H9 (cell line): ENCODE data around the gene TCERG1L. TPM values are rescaled to one million over a fixed set of nuclear protein-coding genes. Genes with fewer than 3 reads are reported as not detected.

Experiments
- DNase-seq: peaks from one replicate; pipeline ENCODE4 v3.0.0-alpha.2; 2017
- H2AFZ ChIP-seq: one replicate; pipeline ENCODE4 v1.6.1; 2013; ENCODE audit warnings: mild to moderate bottlenecking, low read length, control low read depth, moderate library complexity
- H2AK5ac ChIP-seq: 2 replicates; pipeline ENCODE4 v1.6.1; 2013; ENCODE audit warnings: low read length, control low read depth, mixed read lengths; ENCODE audit not compliant: insufficient read length
- H2BK120ac ChIP-seq: one replicate; pipeline ENCODE4 v1.6.1; 2013; ENCODE audit warnings: low read depth, mild to moderate bottlenecking, low read length, control low read depth, inconsistent platforms; ENCODE audit not compliant: poor library complexity, severe bottlenecking
- H2BK12ac ChIP-seq: 2 replicates; pipeline ENCODE4 v1.6.1; 2013; ENCODE audit warnings: low read length, control low read depth, mixed read lengths, low read depth; ENCODE audit not compliant: insufficient read length
- H2BK15ac ChIP-seq: 2 replicates; pipeline ENCODE4 v1.6.1; 2013; ENCODE audit warnings: low read depth, low read length, control low read depth
- H2BK20ac ChIP-seq: one replicate; pipeline ENCODE4 v1.6.1; 2013; ENCODE audit warnings: low read depth, mild to moderate bottlenecking, low read length, control low read depth, inconsistent platforms; ENCODE audit not compliant: poor library complexity, severe bottlenecking
- H2BK5ac ChIP-seq: 2 replicates; pipeline ENCODE4 v1.6.1; 2013; ENCODE audit warnings: low read length, control low read depth, mixed read lengths; ENCODE audit not compliant: insufficient read length
- H3K14ac ChIP-seq: 2 replicates; pipeline ENCODE4 v1.6.1; 2013; ENCODE audit warnings: low read length, control low read depth; ENCODE audit not compliant: insufficient read depth
- H3K18ac ChIP-seq: 2 replicates; pipeline ENCODE4 v1.6.1; 2013; ENCODE audit warnings: low read depth, mild to moderate bottlenecking, mixed read lengths, low read length, control low read depth; ENCODE audit not compliant: insufficient read length
- H3K23ac ChIP-seq: 2 replicates; pipeline ENCODE4 v1.6.1; 2013; ENCODE audit warnings: low read length, control low read depth, mixed read lengths, low read depth; ENCODE audit not compliant: insufficient read length
- H3K23me2 ChIP-seq: 2 replicates; pipeline ENCODE4 v1.6.1; 2013; ENCODE audit warnings: low read depth, mild to moderate bottlenecking, mixed read lengths, low read length, control low read depth; ENCODE audit not compliant: insufficient read length, poor library complexity, severe bottlenecking
- H3K27ac ChIP-seq: 2 replicates; pipeline ENCODE4 v1.5.1; 2013; ENCODE audit warnings: low read length, control low read depth, mixed read lengths, low read depth; ENCODE audit not compliant: insufficient read length
- H3K27me3 ChIP-seq: 2 replicates; pipeline ENCODE4 v1.6.1; 2013; ENCODE audit warnings: low read length, control low read depth, inconsistent platforms; ENCODE audit not compliant: insufficient read depth
- H3K4ac ChIP-seq: 2 replicates; pipeline ENCODE4 v1.6.1; 2013; ENCODE audit warnings: low read depth, mild to moderate bottlenecking, control low read depth, inconsistent platforms, low read length, moderate library complexity
- H3K4me1 ChIP-seq: 2 replicates; pipeline ENCODE4 v1.6.1; 2013; ENCODE audit warnings: low read length, control low read depth, inconsistent platforms; ENCODE audit not compliant: insufficient read depth
- H3K4me2 ChIP-seq: 2 replicates; pipeline ENCODE4 v1.6.1; 2013; ENCODE audit warnings: low read length, control low read depth, mixed read lengths; ENCODE audit not compliant: insufficient read length, insufficient read depth
- H3K56ac ChIP-seq: 2 replicates; pipeline ENCODE4 v1.6.1; 2013; ENCODE audit warnings: low read depth, mild to moderate bottlenecking, mixed read lengths, low read length, control low read depth; ENCODE audit not compliant: insufficient read length
- H3K79me1 ChIP-seq: 2 replicates; pipeline ENCODE4 v1.6.1; 2013; ENCODE audit warnings: low read depth, mild to moderate bottlenecking, moderate library complexity, low read length, control low read depth, inconsistent platforms; ENCODE audit not compliant: insufficient read depth, poor library complexity, severe bottlenecking
- H3K79me2 ChIP-seq: 2 replicates; pipeline ENCODE4 v1.6.1; 2013; ENCODE audit warnings: low read length, control low read depth, inconsistent platforms; ENCODE audit not compliant: insufficient read depth
- H3K9ac ChIP-seq: 2 replicates; pipeline ENCODE4 v1.6.1; 2013; ENCODE audit warnings: low read length, control low read depth, mixed read lengths; ENCODE audit not compliant: insufficient read length; ENCODE audit errors: extremely low read depth
- H3K9me3 ChIP-seq: one replicate; pipeline ENCODE4 v1.6.1; 2013; ENCODE audit warnings: low read depth, low read length, inconsistent platforms; ENCODE audit not compliant: control insufficient read depth
- H3T11ph ChIP-seq: one replicate; pipeline ENCODE4 v1.6.1; 2013; ENCODE audit warnings: mild to moderate bottlenecking, low read length, control low read depth, inconsistent platforms
- H4K20me1 ChIP-seq: one replicate; pipeline ENCODE4 v1.6.1; 2013; ENCODE audit not compliant: control insufficient read depth, insufficient read length, insufficient read depth
- H4K5ac ChIP-seq: 2 replicates; pipeline ENCODE4 v1.6.1; 2013; ENCODE audit warnings: low read depth, mild to moderate bottlenecking, mixed read lengths, low read length, control low read depth; ENCODE audit not compliant: insufficient read length
- H4K8ac ChIP-seq: replicated peaks from 2 replicates; pipeline ENCODE4 v1.6.1; 2013; ENCODE audit warnings: low read length, control low read depth, mixed read lengths, low read depth; ENCODE audit not compliant: insufficient read length
- H4K91ac ChIP-seq: 2 replicates; pipeline ENCODE4 v1.6.1; 2013; ENCODE audit warnings: low read depth, mild to moderate bottlenecking, moderate library complexity, mixed read lengths, low read length, control low read depth; ENCODE audit not compliant: insufficient read length
- H3K27ac Mint-ChIP-seq, 3 experiments: 2 replicates in 2 of 3; 3 replicates in 1 of 3; pipeline ENCODE4 v1.8.0; 2020 to 2021; ENCODE audit warnings: mixed read lengths in 3 of 3, mild to moderate bottlenecking in 1 of 3, moderate library complexity in 1 of 3
- H3K27me3 Mint-ChIP-seq: 2 replicates; pipeline ENCODE4 v1.8.0; 2021; ENCODE audit warnings: low read depth, mild to moderate bottlenecking, moderate library complexity, mixed read lengths
- H3K36me3 Mint-ChIP-seq, 3 experiments: 2 replicates in 2 of 3; 3 replicates in 1 of 3; pipeline ENCODE4 v1.8.0; 2020 to 2021; ENCODE audit warnings: low read depth in 3 of 3, mixed read lengths in 3 of 3; ENCODE audit not compliant: insufficient read depth in 1 of 3
- H3K4me1 Mint-ChIP-seq, 2 experiments: 2 replicates each; pipeline ENCODE4 v1.8.0; 2020; ENCODE audit warnings: mixed read lengths in 2 of 2
- H3K4me3 Mint-ChIP-seq, 2 experiments: 2 replicates in 1 of 2; 3 replicates in 1 of 2; pipeline ENCODE4 v1.8.0; 2020 to 2021; ENCODE audit warnings: mild to moderate bottlenecking in 2 of 2, mixed read lengths in 2 of 2, moderate library complexity in 1 of 2
- H3K9me3 Mint-ChIP-seq, 2 experiments: 2 replicates in 1 of 2; 3 replicates in 1 of 2; pipeline ENCODE4 v1.8.0; 2020; ENCODE audit warnings: mild to moderate bottlenecking in 2 of 2, mixed read lengths in 2 of 2, moderate library complexity in 1 of 2
- CTCF ChIP-seq: fragments of 200-600 bp; sonication (generic); conservative IDR thresholded peaks from 3 replicates; pipeline ENCODE4 v1.8.0; 2021; ENCODE audit warnings: antibody characterized with exemption, mild to moderate bottlenecking
- WGBS: extraction: QIAGEN DNeasy Blood & Tissue Kit; methylation state at CpG from one replicate; pipeline ENCODE4 v1.1.7; 2013; ENCODE audit warnings: missing lambda C conversion rate, low lambda C conversion rate, mixed read lengths; ENCODE audit not compliant: insufficient read length; ENCODE audit errors: extremely low coverage; 5-methylcytosine and 5-hydroxymethylcytosine counted together
- total RNA-seq: library from RNA; stranded (reverse); gene quantifications from 2 replicates; pipeline ENCODE4 v1.2.1, GENCODE V29; 2021

Gene TCERG1L
- total RNA-seq, 1 experiment from 2014 or later, result 3.3 TPM

- Histone ChIP-seq H3K9me3 (no peaks in the 10 kb centered on the region), H3K4ac (no peak overlapping the region), H2AK5ac (no peak overlapping the region), H2BK12ac (no peak overlapping the region), H4K91ac (no peak overlapping the region), H3K79me1 (no peaks in the 10 kb centered on the region), H4K5ac (no peak overlapping the region), H3K14ac (no peak overlapping the region), H3K23ac (no peak overlapping the region), H3K9ac (no peak overlapping the region), H2BK120ac (no peak overlapping the region), H3T11ph (no peak overlapping the region), H3K4me2 (no peak overlapping the region), H2BK15ac (no peak overlapping the region), H2BK5ac (no peak overlapping the region), H3K18ac (no peak overlapping the region), H3K23me2 (no peaks in the 10 kb centered on the region), H4K20me1 (no peaks in the 10 kb centered on the region), H3K27me3 (no peaks in the 10 kb centered on the region), H3K27ac (no peak overlapping the region), H3K4me1 (peaks cover 2% of the 10 kb centered on the region; the same call in 1 of the 2 replicates), H2BK20ac (no peak overlapping the region), H3K79me2 (no peaks in the 10 kb centered on the region), H3K56ac (no peak overlapping the region), H2AFZ (no peak overlapping the region), H4K8ac (no peak overlapping the region)
- peaks cover 1% of the 10 kb centered on the region; the same call in 1 of the 2 replicates for H3K27me3 Mint-ChIP-seq
- peaks cover 13 to 17% of the 10 kb centered on the region in 2 experiments for H3K4me1 Mint-ChIP-seq
- no peak for TF ChIP-seq CTCF
- no peak for DNase-seq
- no peaks in the 10 kb centered on the region; a peak in 1 of 5 replicates for H3K9me3 Mint-ChIP-seq
- no peak overlapping the region for H3K4me3 Mint-ChIP-seq
- H3K27ac Mint-ChIP-seq, result no peak overlapping the region
- H3K36me3 Mint-ChIP-seq, result peaks cover 0 to 3% (median 2%) of the 10 kb centered on the region in 3 experiments; a peak in 3 of 7 replicates
- no CpG with 5 or more reads among the region's 12 CpGs for WGBS
Measured at GRCh38 chr10:131135716-131136115, 175.8 kb downstream of the TCERG1L start.
